ENCODE measurements around the gene PDGFRB. TPM values are rescaled to one million over a fixed set of nuclear protein-coding genes. Genes with fewer than 3 reads are reported as not detected.

Gene PDGFRB
- total RNA-seq, 1 donor from 2014 or later: 4.1 TPM

GRCh38 chr5:150163547-150164059 is 8.0 kb upstream of the PDGFRB start:
- intact Hi-C loops (cut with micrococcal nuclease): no loop called here

- intact Hi-C loops (cut with micrococcal nuclease): no loop called here
Measured at GRCh38 chr5:150163035-150163434, 7.4 kb upstream of the PDGFRB start.

GRCh38 chr5:150162142-150162513 is 6.5 kb upstream of the PDGFRB start:
- intact Hi-C loops (cut with micrococcal nuclease): no loop called here

GRCh38 chr5:150161242-150162141 is 5.8 kb upstream of the PDGFRB start:
- intact Hi-C loops (cut with micrococcal nuclease): loop anchor here (1.0 to 2.0 kb wide), 3 partner anchors 57 to 275 kb away; no protein-coding TSS in a partner anchor

GRCh38 chr5:150160448-150161081 is 4.9 kb upstream of the PDGFRB start:
- intact Hi-C loops (cut with micrococcal nuclease): loop anchor here (1.0 to 2.0 kb wide), 3 partner anchors 58 to 276 kb away; no protein-coding TSS in a partner anchor

GRCh38 chr5:150159741-150160179 is 4.1 kb upstream of the PDGFRB start:
- intact Hi-C loops (cut with micrococcal nuclease): loop anchor here (2.0 kb wide), 1 partner anchor 191 kb away; no protein-coding TSS in a partner anchor

- intact Hi-C loops (cut with micrococcal nuclease): no loop called here
Measured at GRCh38 chr5:150159031-150159430, 3.4 kb upstream of the PDGFRB start.

GRCh38 chr5:150158170-150158949 is 2.7 kb upstream of the PDGFRB start:
- intact Hi-C loops (cut with micrococcal nuclease): no loop called here

GRCh38 chr5:150157168-150157567 is 1.5 kb upstream of the PDGFRB start:
- intact Hi-C loops (cut with micrococcal nuclease): no loop called here

GRCh38 chr5:150156540-150156939 is 895 bp upstream of the PDGFRB start:
- intact Hi-C loops (cut with micrococcal nuclease): no loop called here

- intact Hi-C loops (cut with micrococcal nuclease): no loop called here
Measured at GRCh38 chr5:150156027-150156368, 353 bp upstream of the PDGFRB start.

GRCh38 chr5:150154618-150155128 is 972 bp downstream of the PDGFRB start:
- intact Hi-C loops (cut with micrococcal nuclease): no loop called here

GRCh38 chr5:150153957-150154617 is 1.6 kb downstream of the PDGFRB start:
- intact Hi-C loops (cut with micrococcal nuclease): no loop called here

GRCh38 chr5:150153483-150153882 is 2.2 kb downstream of the PDGFRB start:
- intact Hi-C loops (cut with micrococcal nuclease): no loop called here

GRCh38 chr5:150152636-150153462 is 2.8 kb downstream of the PDGFRB start:
- intact Hi-C loops (cut with micrococcal nuclease): no loop called here

GRCh38 chr5:150149618-150150017 is 6.0 kb downstream of the PDGFRB start:
- intact Hi-C loops (cut with micrococcal nuclease): no loop called here

- intact Hi-C loops (cut with micrococcal nuclease): no loop called here
Measured at GRCh38 chr5:150148117-150148927, 7.3 kb downstream of the PDGFRB start.

GRCh38 chr5:150147670-150148069 is 8.0 kb downstream of the PDGFRB start:
- intact Hi-C loops (cut with micrococcal nuclease): no loop called here
